Measurements from ENCODE around the gene CSPG4. TPM values are rescaled to one million over a fixed set of nuclear protein-coding genes. Genes with fewer than 3 reads are reported as not detected.
"Not testable (repeated sequence)": the region's sequence is repeated elsewhere in the genome, so short reads cannot be mapped to it uniquely, and the experiment has no call there.

Gene CSPG4
- total and polyA plus RNA-seq, 3 donors from 2014 or later: 4.4 to 6.5 (median 5.2) TPM

- H3K9me3 ChIP-seq: no peaks in the 10 kb centered on the region
- 88 to 92% methylated on average over 1 to 2 of the region's 2 CpGs for WGBS, 2 donors
- H3K36me3 ChIP-seq (ENCODE audit: low read depth, missing control alignments): no peaks in the 10 kb centered on the region
- H3K4me1 ChIP-seq: no peaks in the 10 kb centered on the region
- H3K27me3 ChIP-seq: no peaks in the 10 kb centered on the region
- TF ChIP-seq CTCF (IDR thresholded peaks at IDR 0.05) (no peak), POLR2A (IDR thresholded peaks at IDR 0.05) (no peak)
- no peak overlapping the region for H3K27ac ChIP-seq
- DNase-seq: no peak
- intact Hi-C loops (cut with DNase I; ENCODE audit: low total_unique reads): no loop called here
- H3K4me3 ChIP-seq: no peak overlapping the region
Observed at GRCh38 chr15:75751116-75751875, 38.6 kb upstream of the CSPG4 start.

- intact Hi-C loops (cut with DNase I; ENCODE audit: low total_unique reads): no loop called here
- no peaks in the 10 kb centered on the region for H3K36me3 ChIP-seq (ENCODE audit: low read depth, missing control alignments)
- H3K4me3 ChIP-seq: no peak overlapping the region
- H3K4me1 ChIP-seq: no peaks in the 10 kb centered on the region
- no peaks in the 10 kb centered on the region for H3K27me3 ChIP-seq
- WGBS, 2 donors: 93 to 97% methylated on average over 7 to 10 of the region's 10 CpGs
- no peaks in the 10 kb centered on the region for H3K9me3 ChIP-seq
- no peak for DNase-seq
- H3K27ac ChIP-seq: no peak overlapping the region
- no peak for TF ChIP-seq CTCF (IDR thresholded peaks at IDR 0.05)
- no peak for TF ChIP-seq POLR2A (IDR thresholded peaks at IDR 0.05)
Observed at GRCh38 chr15:75750261-75751050, 37.8 kb upstream of the CSPG4 start.

- TF ChIP-seq CTCF (IDR thresholded peaks at IDR 0.05) (no peak), POLR2A (IDR thresholded peaks at IDR 0.05) (no peak)
- DNase-seq: no peak
- Histone ChIP-seq H3K36me3 (ENCODE audit: low read depth, missing control alignments) (no peaks in the 10 kb centered on the region), H3K27me3 (no peaks in the 10 kb centered on the region), H3K4me1 (no peaks in the 10 kb centered on the region), H3K27ac (no peak overlapping the region), H3K9me3 (no peaks in the 10 kb centered on the region), H3K4me3 (no peak overlapping the region)
- 92 to 93% methylated on average over 3 to 4 of the region's 4 CpGs for WGBS, 2 donors
- intact Hi-C loops (cut with DNase I; ENCODE audit: low total_unique reads): no loop called here
Observed at GRCh38 chr15:75749820-75750219, 37.2 kb upstream of the CSPG4 start.

GRCh38 chr15:75748882-75749281 is 36.2 kb upstream of the CSPG4 start:
- H3K27ac ChIP-seq; H3K27me3 ChIP-seq; H3K4me3 ChIP-seq; H3K9me3 ChIP-seq; H3K4me1 ChIP-seq; DNase-seq; H3K36me3 ChIP-seq (ENCODE audit: low read depth, missing control alignments); intact Hi-C loops (cut with DNase I; ENCODE audit: low total_unique reads): not testable (repeated sequence)
- 71 to 87% methylated on average over 5 to 10 of the region's 10 CpGs for WGBS, 2 donors

GRCh38 chr15:75747121-75747520 is 34.5 kb upstream of the CSPG4 start:
- intact Hi-C loops (cut with DNase I; ENCODE audit: low total_unique reads); H3K9me3 ChIP-seq; H3K36me3 ChIP-seq (ENCODE audit: low read depth, missing control alignments); DNase-seq; H3K27me3 ChIP-seq; H3K27ac ChIP-seq; H3K4me1 ChIP-seq; H3K4me3 ChIP-seq: not testable (repeated sequence)
- WGBS, 2 donors: 87 to 93% methylated on average over 5 of the region's 5 CpGs
